ENCODE results near the gene PANX1. TPM values are rescaled to one million over a fixed set of nuclear protein-coding genes. Genes with fewer than 3 reads are reported as not detected.

The PANX1 gene
- total and polyA plus RNA-seq, 2 experiments from 2014 or later, result 9.5 to 40.8 TPM

DNA sequence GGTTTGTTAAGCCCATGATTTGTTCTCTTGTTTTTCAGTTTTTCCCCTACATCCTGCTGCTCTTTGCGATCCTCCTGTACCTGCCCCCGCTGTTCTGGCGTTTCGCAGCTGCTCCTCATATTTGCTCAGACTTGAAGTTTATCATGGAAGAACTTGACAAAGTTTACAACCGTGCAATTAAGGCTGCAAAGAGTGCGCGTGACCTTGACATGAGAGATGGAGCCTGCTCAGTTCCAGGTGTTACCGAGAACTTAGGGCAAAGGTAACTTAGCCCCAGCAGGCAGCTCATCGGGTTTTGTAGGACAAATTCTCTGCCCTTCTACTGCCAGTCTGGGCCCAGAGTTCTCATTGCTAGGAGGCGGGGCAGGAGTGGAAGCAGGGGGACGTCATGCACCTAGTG, 49.7 kb downstream of the PANX1 start (continued):
- TF ChIP-seq, protein P1, sequence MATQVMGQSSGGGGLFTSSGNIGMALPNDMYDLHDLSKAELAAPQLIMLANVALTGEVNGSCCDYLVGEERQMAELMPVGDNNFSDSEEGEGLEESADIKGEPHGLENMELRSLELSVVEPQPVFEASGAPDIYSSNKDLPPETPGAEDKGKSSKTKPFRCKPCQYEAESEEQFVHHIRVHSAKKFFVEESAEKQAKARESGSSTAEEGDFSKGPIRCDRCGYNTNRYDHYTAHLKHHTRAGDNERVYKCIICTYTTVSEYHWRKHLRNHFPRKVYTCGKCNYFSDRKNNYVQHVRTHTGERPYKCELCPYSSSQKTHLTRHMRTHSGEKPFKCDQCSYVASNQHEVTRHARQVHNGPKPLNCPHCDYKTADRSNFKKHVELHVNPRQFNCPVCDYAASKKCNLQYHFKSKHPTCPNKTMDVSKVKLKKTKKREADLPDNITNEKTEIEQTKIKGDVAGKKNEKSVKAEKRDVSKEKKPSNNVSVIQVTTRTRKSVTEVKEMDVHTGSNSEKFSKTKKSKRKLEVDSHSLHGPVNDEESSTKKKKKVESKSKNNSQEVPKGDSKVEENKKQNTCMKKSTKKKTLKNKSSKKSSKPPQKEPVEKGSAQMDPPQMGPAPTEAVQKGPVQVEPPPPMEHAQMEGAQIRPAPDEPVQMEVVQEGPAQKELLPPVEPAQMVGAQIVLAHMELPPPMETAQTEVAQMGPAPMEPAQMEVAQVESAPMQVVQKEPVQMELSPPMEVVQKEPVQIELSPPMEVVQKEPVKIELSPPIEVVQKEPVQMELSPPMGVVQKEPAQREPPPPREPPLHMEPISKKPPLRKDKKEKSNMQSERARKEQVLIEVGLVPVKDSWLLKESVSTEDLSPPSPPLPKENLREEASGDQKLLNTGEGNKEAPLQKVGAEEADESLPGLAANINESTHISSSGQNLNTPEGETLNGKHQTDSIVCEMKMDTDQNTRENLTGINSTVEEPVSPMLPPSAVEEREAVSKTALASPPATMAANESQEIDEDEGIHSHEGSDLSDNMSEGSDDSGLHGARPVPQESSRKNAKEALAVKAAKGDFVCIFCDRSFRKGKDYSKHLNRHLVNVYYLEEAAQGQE (IDR thresholded peaks at IDR 0.05; ENCODE audit: unreplicated experiment), result no peak
- TF ChIP-seq, protein P2, sequence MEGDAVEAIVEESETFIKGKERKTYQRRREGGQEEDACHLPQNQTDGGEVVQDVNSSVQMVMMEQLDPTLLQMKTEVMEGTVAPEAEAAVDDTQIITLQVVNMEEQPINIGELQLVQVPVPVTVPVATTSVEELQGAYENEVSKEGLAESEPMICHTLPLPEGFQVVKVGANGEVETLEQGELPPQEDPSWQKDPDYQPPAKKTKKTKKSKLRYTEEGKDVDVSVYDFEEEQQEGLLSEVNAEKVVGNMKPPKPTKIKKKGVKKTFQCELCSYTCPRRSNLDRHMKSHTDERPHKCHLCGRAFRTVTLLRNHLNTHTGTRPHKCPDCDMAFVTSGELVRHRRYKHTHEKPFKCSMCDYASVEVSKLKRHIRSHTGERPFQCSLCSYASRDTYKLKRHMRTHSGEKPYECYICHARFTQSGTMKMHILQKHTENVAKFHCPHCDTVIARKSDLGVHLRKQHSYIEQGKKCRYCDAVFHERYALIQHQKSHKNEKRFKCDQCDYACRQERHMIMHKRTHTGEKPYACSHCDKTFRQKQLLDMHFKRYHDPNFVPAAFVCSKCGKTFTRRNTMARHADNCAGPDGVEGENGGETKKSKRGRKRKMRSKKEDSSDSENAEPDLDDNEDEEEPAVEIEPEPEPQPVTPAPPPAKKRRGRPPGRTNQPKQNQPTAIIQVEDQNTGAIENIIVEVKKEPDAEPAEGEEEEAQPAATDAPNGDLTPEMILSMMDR (conservative IDR thresholded peaks at IDR 0.05; ENCODE audit: low read depth in 2 of 2), result no peak
- TF ChIP-seq EZH2 (IDR thresholded peaks at IDR 0.05; ENCODE audit: low read depth, unreplicated experiment) (no peak), JUNB (IDR thresholded peaks at IDR 0.05; ENCODE audit: unreplicated experiment) (no peak), ZNF114 (CRISPR knock-in tag; IDR thresholded peaks at IDR 0.05) (no peak), NANOG (IDR thresholded peaks at IDR 0.05; ENCODE audit: borderline replicate concordance) (no peak), ZNF331 (CRISPR knock-in tag; IDR thresholded peaks at IDR 0.05; ENCODE audit: low read depth) (no peak)
- TF ChIP-seq, protein P3, sequence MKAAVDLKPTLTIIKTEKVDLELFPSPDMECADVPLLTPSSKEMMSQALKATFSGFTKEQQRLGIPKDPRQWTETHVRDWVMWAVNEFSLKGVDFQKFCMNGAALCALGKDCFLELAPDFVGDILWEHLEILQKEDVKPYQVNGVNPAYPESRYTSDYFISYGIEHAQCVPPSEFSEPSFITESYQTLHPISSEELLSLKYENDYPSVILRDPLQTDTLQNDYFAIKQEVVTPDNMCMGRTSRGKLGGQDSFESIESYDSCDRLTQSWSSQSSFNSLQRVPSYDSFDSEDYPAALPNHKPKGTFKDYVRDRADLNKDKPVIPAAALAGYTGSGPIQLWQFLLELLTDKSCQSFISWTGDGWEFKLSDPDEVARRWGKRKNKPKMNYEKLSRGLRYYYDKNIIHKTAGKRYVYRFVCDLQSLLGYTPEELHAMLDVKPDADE (IDR thresholded peaks at IDR 0.05), result no peak

DNA sequence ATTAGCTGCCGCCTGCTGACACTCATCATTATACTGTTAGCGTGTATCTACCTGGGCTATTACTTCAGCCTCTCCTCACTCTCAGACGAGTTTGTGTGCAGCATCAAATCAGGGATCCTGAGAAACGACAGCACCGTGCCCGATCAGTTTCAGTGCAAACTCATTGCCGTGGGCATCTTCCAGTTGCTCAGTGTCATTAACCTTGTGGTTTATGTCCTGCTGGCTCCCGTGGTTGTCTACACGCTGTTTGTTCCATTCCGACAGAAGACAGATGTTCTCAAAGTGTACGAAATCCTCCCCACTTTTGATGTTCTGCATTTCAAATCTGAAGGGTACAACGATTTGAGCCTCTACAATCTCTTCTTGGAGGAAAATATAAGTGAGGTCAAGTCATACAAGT, 51.1 kb downstream of the PANX1 start:
- H3K79me2 ChIP-seq (replicated peaks; ENCODE audit: insufficient read depth), result peaks cover 54% of the 10 kb centered on the region
- no peaks in the 10 kb centered on the region for H3K27me3 ChIP-seq (ENCODE audit: insufficient read depth)
- H4K20me1 ChIP-seq (replicated peaks; ENCODE audit: insufficient read depth), result peaks cover 38% of the 10 kb centered on the region
- no peak overlapping the region for H3K27ac Mint-ChIP-seq
- H3K9me2 ChIP-seq (ENCODE audit: insufficient read depth), result no peaks in the 10 kb centered on the region
- H3K4me3 Mint-ChIP-seq, result no peak overlapping the region
- peaks cover 13% of the 10 kb centered on the region for H3K4me1 Mint-ChIP-seq
- peaks cover 45% of the 10 kb centered on the region for H3K36me3 Mint-ChIP-seq (ENCODE audit: low read depth)
- H3K27ac ChIP-seq (ENCODE audit: low read depth), result no peak overlapping the region
- H3F3A ChIP-seq (replicated peaks; ENCODE audit: low read depth), result no peaks in the 10 kb centered on the region
- no peak for ATAC-seq
- H3K4me3 ChIP-seq, result no peak overlapping the region
- H3K4me1 ChIP-seq (ENCODE audit: insufficient read depth), result peaks cover 7% of the 10 kb centered on the region; the same call in 1 of the 2 replicates
- H3K27me3 Mint-ChIP-seq (ENCODE audit: insufficient read depth, low read depth, poor library complexity), result peaks cover 4% of the 10 kb centered on the region
- H3K4me2 ChIP-seq, result no peak overlapping the region
- H3K36me3 ChIP-seq (ENCODE audit: insufficient read depth), result peaks cover 14% of the 10 kb centered on the region
- H2AFZ ChIP-seq, result no peak overlapping the region
- no peak for DNase-seq (ENCODE audit: low spot score)
- H3K9me3 Mint-ChIP-seq, result no peaks in the 10 kb centered on the region
- TF ChIP-seq NANOG (IDR thresholded peaks at IDR 0.05; ENCODE audit: borderline replicate concordance) (no peak), EZH2phosphoT487 (IDR thresholded peaks at IDR 0.05; ENCODE audit: unreplicated experiment) (no peak), EZH2 (IDR thresholded peaks at IDR 0.05; ENCODE audit: low read depth, unreplicated experiment) (no peak), POLR2AphosphoS5 (IDR thresholded peaks at IDR 0.05; ENCODE audit: low read depth) (no peak), STAT1 (IDR thresholded peaks at IDR 0.05; ENCODE audit: unreplicated experiment) (no peak), JUNB (IDR thresholded peaks at IDR 0.05; ENCODE audit: unreplicated experiment) (no peak), CREB1 (CRISPR knock-in tag; IDR thresholded peaks at IDR 0.05; ENCODE audit: low read depth) (no peak)
- TF ChIP-seq, protein P3 (IDR thresholded peaks at IDR 0.05), result no peak

All from GM23338 (cell line).